Suppressor macrophage treated with lipopolysaccharide for 4 hours (primary cell): ENCODE measurements around the gene TPRG1L.

Experiments
- DNase-seq: peaks from one replicate; pipeline ENCODE4 v3.0.0-alpha.2; 2020

The TPRG1L gene

GRCh38 chr1:3630161-3630611 lies 5.4 kb downstream of the TPRG1L start:
- no peak for DNase-seq

- no peak for DNase-seq
Observed at GRCh38 chr1:3630914-3631313, 6.1 kb downstream of the TPRG1L start.

GRCh38 chr1:3631320-3632260 lies 6.8 kb downstream of the TPRG1L start:
- no peak for DNase-seq

GRCh38 chr1:3632298-3632697 lies 7.5 kb downstream of the TPRG1L start:
- no peak for DNase-seq

- DNase-seq = no peak
Observed at GRCh38 chr1:3632716-3633343, 8.0 kb downstream of the TPRG1L start.

- no peak for DNase-seq
Observed at GRCh38 chr1:3633344-3634058, 8.7 kb downstream of the TPRG1L start.

GRCh38 chr1:3634059-3634800 lies 9.4 kb downstream of the TPRG1L start:
- DNase-seq = no peak

GRCh38 chr1:3636080-3636479 lies 11.3 kb downstream of the TPRG1L start:
- DNase-seq = no peak

GRCh38 chr1:3636531-3636930 lies 11.7 kb downstream of the TPRG1L start:
- DNase-seq = no peak

GRCh38 chr1:3638027-3638426 lies 13.2 kb downstream of the TPRG1L start:
- no peak for DNase-seq

GRCh38 chr1:3638676-3639075 lies 13.9 kb downstream of the TPRG1L start:
- no peak for DNase-seq

- no peak for DNase-seq
Observed at GRCh38 chr1:3639397-3639911, 14.6 kb downstream of the TPRG1L start.

- DNase-seq = no peak
Observed at GRCh38 chr1:3640121-3640837, 15.5 kb downstream of the TPRG1L start.

GRCh38 chr1:3641046-3641760 lies 16.4 kb downstream of the TPRG1L start:
- DNase-seq = no peak

- DNase-seq = no peak
Observed at GRCh38 chr1:3641816-3642215, 17.0 kb downstream of the TPRG1L start.

- DNase-seq = no peak
Observed at GRCh38 chr1:3642919-3643675, 18.3 kb downstream of the TPRG1L start.

GRCh38 chr1:3644273-3644672 lies 19.5 kb downstream of the TPRG1L start:
- DNase-seq = no peak

- no peak for DNase-seq
Observed at GRCh38 chr1:3645247-3645646, 20.4 kb downstream of the TPRG1L start.

GRCh38 chr1:3645666-3646355 lies 21.0 kb downstream of the TPRG1L start:
- DNase-seq = no peak

- DNase-seq = no peak
Observed at GRCh38 chr1:3646596-3646995, 21.8 kb downstream of the TPRG1L start.
